ENCODE results near the gene PLD3. TPM values are rescaled to one million over a fixed set of nuclear protein-coding genes. Genes with fewer than 3 reads are reported as not detected.
A peak's percentile ranks its signal among the peaks of the same experiment; 100 is the strongest.
"Not testable (repeated sequence)": the region's sequence is repeated elsewhere in the genome, so short reads cannot be mapped to it uniquely, and the experiment has no call there.

Gene PLD3
- total and polyA plus RNA-seq, 5 experiments from 2014 or later, result 46.5 to 98.6 (median 87.5) TPM

DNA sequence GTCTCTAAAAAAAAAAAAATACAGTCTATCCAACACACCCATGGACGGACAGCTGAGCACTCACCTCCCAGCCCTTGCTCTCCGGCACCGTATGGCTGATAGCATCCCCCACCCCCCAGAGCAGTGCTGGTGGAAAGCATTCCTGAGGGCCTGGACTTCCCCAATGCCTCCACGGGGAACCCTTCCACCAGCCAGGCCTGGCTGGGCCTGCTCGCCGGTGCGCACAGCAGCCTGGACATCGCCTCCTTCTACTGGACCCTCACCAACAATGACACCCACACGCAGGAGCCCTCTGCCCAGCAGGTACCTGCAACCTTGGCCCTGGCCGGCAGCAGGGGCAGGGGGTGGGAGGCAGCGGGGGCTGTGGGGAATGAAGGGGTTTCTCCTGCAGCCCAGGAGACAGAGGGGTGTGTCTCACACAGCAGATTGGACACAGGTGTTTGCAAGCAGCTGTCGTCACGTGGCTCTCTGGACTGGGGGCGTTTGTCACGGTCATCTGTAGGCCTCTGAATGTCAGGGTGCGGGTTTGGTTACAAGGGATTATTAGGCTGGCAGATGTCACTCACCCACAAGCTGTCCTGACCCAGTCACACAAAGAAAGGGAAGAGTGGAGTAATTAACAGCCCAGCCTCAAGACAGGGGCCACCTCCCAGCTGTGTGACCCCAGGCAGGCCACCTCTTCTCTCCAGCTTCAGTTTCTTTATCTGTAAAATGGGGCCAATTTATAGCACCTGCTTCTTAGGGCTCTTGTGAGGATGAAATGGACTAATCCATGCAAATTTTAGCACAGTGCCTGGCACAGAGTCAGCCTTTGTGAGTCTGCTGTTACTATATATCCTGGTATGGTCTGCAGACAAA, 19.3 kb downstream of the PLD3 start:
- POLR2A ChIA-PET, result no interaction called here
- peaks cover 0 to 35% (median 6%) of the 10 kb centered on the region in 3 donors for H3K36me3 Mint-ChIP-seq
- ATAC-seq, result no peak
- H3K9me3 Mint-ChIP-seq, result no peaks in the 10 kb centered on the region
- no peak overlapping the region for H3K4me3 Mint-ChIP-seq
- H3K27ac Mint-ChIP-seq, result no peak overlapping the region
- no peak for DNase-seq
- H3K27me3 Mint-ChIP-seq, result no peaks in the 10 kb centered on the region
- peaks cover 6 to 18% (median 17%) of the 10 kb centered on the region in 4 donors for H3K4me1 Mint-ChIP-seq

DNA sequence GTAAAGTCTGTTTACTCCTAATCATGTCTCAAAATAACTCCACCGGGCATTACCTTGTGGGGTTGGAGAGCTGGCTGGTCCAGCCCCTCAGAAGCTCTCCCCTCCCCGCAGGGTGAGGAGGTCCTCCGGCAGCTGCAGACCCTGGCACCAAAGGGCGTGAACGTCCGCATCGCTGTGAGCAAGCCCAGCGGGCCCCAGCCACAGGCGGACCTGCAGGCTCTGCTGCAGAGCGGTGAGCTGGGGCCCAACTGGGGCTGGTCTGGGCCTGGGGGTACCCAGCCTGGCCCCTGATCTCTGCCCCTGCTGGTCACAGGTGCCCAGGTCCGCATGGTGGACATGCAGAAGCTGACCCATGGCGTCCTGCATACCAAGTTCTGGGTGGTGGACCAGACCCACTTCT, 21.3 kb downstream of the PLD3 start:
- ATAC-seq, result no peak
- Mint-ChIP-seq H3K4me3 (no peak overlapping the region), H3K9me3 (no peaks in the 10 kb centered on the region), H3K27me3 (no peaks in the 10 kb centered on the region), H3K36me3 (peaks cover 0 to 47% (median 6%) of the 10 kb centered on the region in 3 donors), H3K27ac (peak overlapping the region in 1 of 10 donors; percentile 78), H3K4me1 (peaks cover 7 to 16% (median 9%) of the 10 kb centered on the region in 4 donors)
- DNase-seq, result no peak
- POLR2A ChIA-PET, result interaction anchor here (1.0 kb wide), 1 partner anchor 22 kb away, joined by 3 read pairs; no protein-coding TSS in a partner anchor

DNA sequence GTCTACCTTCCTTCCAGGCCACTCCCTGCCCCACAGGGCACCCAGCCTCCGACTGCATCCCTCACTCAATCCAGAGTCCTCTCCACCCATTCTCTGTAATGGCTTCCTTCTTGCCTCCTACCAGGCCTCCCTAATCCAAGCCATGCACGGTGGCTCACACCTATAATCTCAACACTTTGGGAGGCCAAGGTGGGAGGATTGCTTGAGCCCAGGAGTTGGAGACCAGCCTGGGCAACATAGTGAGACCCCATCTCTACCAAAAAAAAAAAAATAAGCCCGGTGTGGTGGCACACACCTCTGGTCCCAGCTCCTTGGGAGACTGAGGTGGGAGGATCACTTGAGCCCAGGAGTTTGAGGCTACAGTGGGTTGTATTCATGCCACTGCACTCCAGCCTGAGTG, 21.8 kb downstream of the PLD3 start:
- peaks cover 2 to 17% (median 9%) of the 10 kb centered on the region in 4 donors for H3K4me1 Mint-ChIP-seq
- H3K36me3 Mint-ChIP-seq, result peaks cover 0 to 52% (median 9%) of the 10 kb centered on the region in 3 donors
- POLR2A ChIA-PET, result interaction anchor here (1.0 to 1.5 kb wide), 2 partner anchors 10 to 23 kb away, joined by 3 to 4 read pairs; no protein-coding TSS in a partner anchor
- not testable (repeated sequence) for H3K9me3 Mint-ChIP-seq, DNase-seq, H3K4me3 Mint-ChIP-seq, H3K27me3 Mint-ChIP-seq, ATAC-seq
- peak overlapping the region in 1 of 10 donors; percentile 78 for H3K27ac Mint-ChIP-seq

DNA sequence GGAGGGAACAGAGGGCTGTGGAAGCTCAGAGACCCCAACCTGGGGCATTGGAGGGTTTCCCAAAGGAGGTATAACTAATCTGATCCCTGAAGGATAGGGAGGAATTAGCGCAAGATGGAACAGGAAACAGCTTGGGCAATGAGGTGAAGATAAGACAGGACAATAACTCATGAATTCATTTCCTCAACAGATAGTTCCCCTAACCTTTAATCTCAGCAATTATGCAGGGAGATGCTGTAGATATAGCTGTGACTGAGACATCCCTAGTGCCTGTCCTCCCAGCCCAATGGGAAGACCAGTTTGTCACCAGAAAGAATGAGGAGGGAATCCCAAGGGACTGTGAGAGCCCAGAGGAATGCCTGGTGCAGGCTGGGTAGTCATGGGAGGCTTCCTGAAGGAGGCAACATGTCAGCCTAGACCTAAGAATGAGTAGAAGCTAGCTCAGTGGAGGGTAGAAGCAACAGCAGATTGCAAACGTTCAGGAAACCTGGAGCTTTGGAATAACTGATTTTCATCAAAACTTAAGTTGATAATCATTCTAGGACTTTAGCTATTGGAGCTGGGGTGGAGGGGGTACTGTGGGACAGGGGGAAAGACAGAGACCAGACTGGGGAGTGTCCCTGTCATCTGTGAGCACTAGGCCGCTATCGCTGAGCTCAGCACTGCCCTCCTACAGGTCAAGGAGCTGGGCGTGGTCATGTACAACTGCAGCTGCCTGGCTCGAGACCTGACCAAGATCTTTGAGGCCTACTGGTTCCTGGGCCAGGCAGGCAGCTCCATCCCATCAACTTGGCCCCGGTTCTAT, 22.7 kb downstream of the PLD3 start:
- POLR2A ChIA-PET, result interaction anchor here (0.6 to 1.5 kb wide), 3 partner anchors 9 to 66 kb away, joined by 3 to 4 read pairs (median 3); no protein-coding TSS in a partner anchor
- peaks cover 0 to 15% (median 8%) of the 10 kb centered on the region in 4 donors for H3K4me1 Mint-ChIP-seq
- H3K27me3 Mint-ChIP-seq, result no peaks in the 10 kb centered on the region
- DNase-seq (no peak), ATAC-seq (no peak)
- H3K9me3 Mint-ChIP-seq, result no peaks in the 10 kb centered on the region
- H3K36me3 Mint-ChIP-seq, result peaks cover 0 to 57% (median 10%) of the 10 kb centered on the region in 3 donors
- peak overlapping the region in 1 of 10 donors; percentile 11 for H3K27ac Mint-ChIP-seq
- no peak overlapping the region for H3K4me3 Mint-ChIP-seq

DNA sequence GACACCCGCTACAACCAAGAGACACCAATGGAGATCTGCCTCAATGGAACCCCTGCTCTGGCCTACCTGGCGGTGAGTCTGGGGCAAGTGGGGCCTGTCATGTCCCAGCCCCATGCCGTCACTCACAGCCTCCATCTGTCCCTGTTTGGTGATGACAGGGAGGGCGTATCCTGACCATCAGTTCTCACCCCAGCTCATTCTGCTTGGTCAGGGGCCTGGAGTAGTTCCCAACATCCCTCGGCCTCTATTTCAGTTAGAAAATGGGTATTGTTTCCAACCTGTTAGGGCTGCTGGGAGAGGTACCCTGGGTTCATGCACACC, 23.3 kb downstream of the PLD3 start:
- H3K36me3 Mint-ChIP-seq, result peaks cover 0 to 57% (median 11%) of the 10 kb centered on the region in 3 donors
- no peak overlapping the region for H3K4me3 Mint-ChIP-seq
- ATAC-seq, result no peak

DNA sequence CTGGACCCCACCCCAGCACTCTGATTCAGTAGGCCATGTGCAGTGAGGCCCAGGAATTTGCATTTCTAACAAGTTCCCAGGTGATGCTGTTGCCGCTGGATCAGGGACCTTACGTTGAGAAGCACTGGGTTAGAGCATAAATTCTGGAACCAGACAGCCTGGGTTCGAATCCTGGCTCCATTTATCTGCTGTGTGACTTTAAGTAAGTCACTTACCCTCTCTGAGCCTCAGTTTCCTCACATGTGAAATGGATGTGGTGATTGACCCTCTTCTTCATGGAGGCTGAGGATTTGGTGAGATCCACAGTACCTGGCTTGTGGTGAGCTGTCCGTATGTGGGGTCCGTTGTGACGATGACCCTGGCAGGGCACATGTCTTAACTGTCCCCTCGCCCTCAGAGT, 25.6 kb downstream of the PLD3 start:
- no peak for ATAC-seq
- no peaks in the 10 kb centered on the region for H3K9me3 Mint-ChIP-seq
- no peak for DNase-seq
- POLR2A ChIA-PET, result interaction anchor here (0.6 kb wide), 1 partner anchor 26 kb away, joined by 4 read pairs; no protein-coding TSS in a partner anchor
- H3K4me1 Mint-ChIP-seq, result peaks cover 0 to 13% (median 8%) of the 10 kb centered on the region in 4 donors
- H3K27ac Mint-ChIP-seq, result no peak overlapping the region
- H3K27me3 Mint-ChIP-seq, result no peaks in the 10 kb centered on the region
- peaks cover 0 to 48% (median 10%) of the 10 kb centered on the region in 3 donors for H3K36me3 Mint-ChIP-seq
- H3K4me3 Mint-ChIP-seq, result no peak overlapping the region

More for the DNA sequence above, 23.3 kb downstream of the PLD3 start:
- no peak for DNase-seq
- Mint-ChIP-seq H3K27ac (no peak overlapping the region), H3K9me3 (no peaks in the 10 kb centered on the region), H3K4me1 (peaks cover 0 to 15% (median 8%) of the 10 kb centered on the region in 4 donors), H3K27me3 (no peaks in the 10 kb centered on the region)
- POLR2A ChIA-PET, result interaction anchor here (0.6 to 1.5 kb wide), 2 partner anchors 8 to 66 kb away, joined by 3 to 4 read pairs; no protein-coding TSS in a partner anchor

DNA sequence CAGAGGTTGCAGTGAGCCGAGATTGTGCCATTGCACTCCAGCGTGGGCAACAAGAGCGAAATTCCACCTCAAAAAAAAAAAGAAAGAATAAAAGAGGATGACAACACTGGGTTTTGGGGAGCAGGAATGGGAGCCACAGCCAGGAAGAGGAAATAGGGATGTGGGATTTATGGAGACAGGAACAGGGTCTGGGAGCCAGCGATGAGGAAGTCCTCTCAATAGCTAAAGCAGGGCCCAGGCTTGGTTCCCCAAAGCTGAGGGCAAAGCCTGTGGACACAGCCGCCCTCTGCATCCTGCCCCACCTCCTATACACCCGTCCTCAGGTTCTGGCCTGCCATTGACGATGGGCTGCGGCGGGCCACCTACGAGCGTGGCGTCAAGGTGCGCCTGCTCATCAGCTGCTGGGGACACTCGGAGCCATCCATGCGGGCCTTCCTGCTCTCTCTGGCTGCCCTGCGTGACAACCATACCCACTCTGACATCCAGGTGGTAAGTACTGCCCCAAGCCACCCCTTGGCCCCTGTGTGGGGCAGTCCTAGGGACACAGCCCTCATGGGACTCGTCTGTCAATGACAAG, 27.9 kb downstream of the PLD3 start:
- Mint-ChIP-seq H3K36me3 (peaks cover 0 to 40% (median 8%) of the 10 kb centered on the region in 3 donors), H3K4me1 (peaks cover 0 to 13% (median 7%) of the 10 kb centered on the region in 4 donors), H3K27me3 (no peaks in the 10 kb centered on the region), H3K27ac (peak overlapping the region in 4 of 10 donors; percentile 19 to 65 (median 47)), H3K9me3 (no peaks in the 10 kb centered on the region), H3K4me3 (no peak overlapping the region)
- POLR2A ChIA-PET, result no interaction called here
- ATAC-seq (no peak), DNase-seq (no peak)

DNA sequence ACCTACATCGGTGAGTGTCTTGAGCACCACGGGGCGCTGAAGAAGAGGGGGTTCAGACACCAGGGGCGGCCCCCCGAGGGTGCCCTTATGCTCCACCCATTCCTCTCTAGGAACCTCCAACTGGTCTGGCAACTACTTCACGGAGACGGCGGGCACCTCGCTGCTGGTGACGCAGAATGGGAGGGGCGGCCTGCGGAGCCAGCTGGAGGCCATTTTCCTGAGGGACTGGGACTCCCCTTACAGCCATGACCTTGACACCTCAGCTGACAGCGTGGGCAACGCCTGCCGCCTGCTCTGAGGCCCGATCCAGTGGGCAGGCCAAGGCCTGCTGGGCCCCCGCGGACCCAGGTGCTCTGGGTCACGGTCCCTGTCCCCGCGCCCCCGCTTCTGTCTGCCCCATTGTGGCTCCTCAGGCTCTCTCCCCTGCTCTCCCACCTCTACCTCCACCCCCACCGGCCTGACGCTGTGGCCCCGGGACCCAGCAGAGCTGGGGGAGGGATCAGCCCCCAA, 29.4 kb downstream of the PLD3 start:
- ATAC-seq (no peak), DNase-seq (no peak)
- H3K27me3 Mint-ChIP-seq, result no peaks in the 10 kb centered on the region
- no peak overlapping the region for H3K4me3 Mint-ChIP-seq
- no peaks in the 10 kb centered on the region for H3K9me3 Mint-ChIP-seq
- peaks cover 0 to 13% (median 7%) of the 10 kb centered on the region in 4 donors for H3K4me1 Mint-ChIP-seq
- POLR2A ChIA-PET, result no interaction called here
- peak overlapping the region in 1 of 10 donors; percentile 74 for H3K27ac Mint-ChIP-seq
- H3K36me3 Mint-ChIP-seq, result peaks cover 0 to 32% (median 8%) of the 10 kb centered on the region in 3 donors

DNA sequence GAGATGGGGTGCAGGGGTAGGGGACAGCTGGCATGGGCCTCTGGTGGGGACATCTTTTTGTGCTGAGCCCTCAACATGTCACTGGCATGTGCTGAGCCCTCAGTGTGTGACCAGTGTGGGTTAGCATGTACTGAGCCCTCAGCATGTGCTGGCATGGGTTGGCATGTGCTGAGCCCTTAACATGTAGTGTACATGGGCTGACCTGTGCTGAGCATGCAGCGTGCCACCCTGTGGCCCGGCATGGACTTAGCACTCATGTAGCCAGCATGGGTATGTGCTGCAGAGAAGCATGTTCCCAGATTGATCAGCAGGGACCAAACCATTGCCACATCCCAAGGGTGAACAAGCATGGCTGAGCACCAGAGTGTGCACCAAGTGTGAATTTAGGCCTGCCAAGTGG, 30.0 kb downstream of the PLD3 start:
- peaks cover 0 to 13% (median 7%) of the 10 kb centered on the region in 4 donors for H3K4me1 Mint-ChIP-seq
- no peak for ATAC-seq
- no peak overlapping the region for H3K4me3 Mint-ChIP-seq
- no peaks in the 10 kb centered on the region for H3K9me3 Mint-ChIP-seq
- POLR2A ChIA-PET, result no interaction called here
- H3K36me3 Mint-ChIP-seq, result peaks cover 0 to 26% (median 8%) of the 10 kb centered on the region in 3 donors
- H3K27me3 Mint-ChIP-seq, result no peaks in the 10 kb centered on the region
- peak overlapping the region in 1 of 10 donors; percentile 56 for H3K27ac Mint-ChIP-seq
- no peak for DNase-seq

DNA sequence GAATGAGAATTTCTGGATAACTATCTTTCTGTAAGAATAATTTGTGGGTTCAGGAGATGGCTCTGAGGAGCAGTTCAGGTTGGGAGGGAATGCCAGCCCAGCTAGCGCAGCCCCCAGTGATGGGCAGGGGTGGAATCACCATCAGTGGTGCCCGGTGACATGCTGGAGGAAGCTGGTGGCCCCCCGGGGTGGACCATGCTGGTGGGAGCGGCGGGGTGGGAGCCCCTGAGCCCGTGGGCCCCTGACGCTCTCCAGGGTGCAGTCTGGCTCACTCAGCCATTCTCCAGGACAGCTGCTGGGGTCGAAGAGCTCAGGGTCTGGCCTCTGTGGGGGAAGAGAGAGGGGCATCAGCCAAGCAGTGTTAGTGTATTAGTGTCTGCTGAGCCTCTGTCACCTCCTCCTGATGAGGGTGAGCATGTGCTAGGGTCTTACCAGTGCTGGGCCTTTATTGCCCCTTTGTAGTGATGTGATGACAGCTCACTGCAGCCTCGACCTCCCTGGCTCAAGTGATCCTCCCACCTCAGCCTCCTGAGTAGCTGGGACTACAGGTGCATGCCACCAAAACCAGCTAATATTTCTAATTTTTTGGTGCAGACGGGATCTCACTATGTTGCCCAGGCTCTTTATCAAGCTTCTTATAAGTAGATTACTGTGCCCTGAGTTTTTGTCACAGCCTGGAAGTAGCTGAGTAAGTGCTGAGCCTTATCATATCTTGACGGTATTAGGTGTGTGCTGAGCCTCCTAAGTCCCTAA, 31.1 kb downstream of the PLD3 start:
- DNase-seq (no peak), ATAC-seq (no peak)
- no peak overlapping the region for H3K4me3 Mint-ChIP-seq
- H3K27ac Mint-ChIP-seq, result peak overlapping the region in 1 of 10 donors; percentile 14
- POLR2A ChIA-PET, result interaction anchor here (0.9 kb wide), 1 partner anchor 9 kb away, joined by 4 read pairs; no protein-coding TSS in a partner anchor
- H3K27me3 Mint-ChIP-seq, result no peaks in the 10 kb centered on the region
- peaks cover 0 to 6% (median 4%) of the 10 kb centered on the region in 4 donors for H3K4me1 Mint-ChIP-seq
- H3K9me3 Mint-ChIP-seq, result no peaks in the 10 kb centered on the region
- peaks cover 0 to 18% (median 8%) of the 10 kb centered on the region in 3 donors for H3K36me3 Mint-ChIP-seq

DNA sequence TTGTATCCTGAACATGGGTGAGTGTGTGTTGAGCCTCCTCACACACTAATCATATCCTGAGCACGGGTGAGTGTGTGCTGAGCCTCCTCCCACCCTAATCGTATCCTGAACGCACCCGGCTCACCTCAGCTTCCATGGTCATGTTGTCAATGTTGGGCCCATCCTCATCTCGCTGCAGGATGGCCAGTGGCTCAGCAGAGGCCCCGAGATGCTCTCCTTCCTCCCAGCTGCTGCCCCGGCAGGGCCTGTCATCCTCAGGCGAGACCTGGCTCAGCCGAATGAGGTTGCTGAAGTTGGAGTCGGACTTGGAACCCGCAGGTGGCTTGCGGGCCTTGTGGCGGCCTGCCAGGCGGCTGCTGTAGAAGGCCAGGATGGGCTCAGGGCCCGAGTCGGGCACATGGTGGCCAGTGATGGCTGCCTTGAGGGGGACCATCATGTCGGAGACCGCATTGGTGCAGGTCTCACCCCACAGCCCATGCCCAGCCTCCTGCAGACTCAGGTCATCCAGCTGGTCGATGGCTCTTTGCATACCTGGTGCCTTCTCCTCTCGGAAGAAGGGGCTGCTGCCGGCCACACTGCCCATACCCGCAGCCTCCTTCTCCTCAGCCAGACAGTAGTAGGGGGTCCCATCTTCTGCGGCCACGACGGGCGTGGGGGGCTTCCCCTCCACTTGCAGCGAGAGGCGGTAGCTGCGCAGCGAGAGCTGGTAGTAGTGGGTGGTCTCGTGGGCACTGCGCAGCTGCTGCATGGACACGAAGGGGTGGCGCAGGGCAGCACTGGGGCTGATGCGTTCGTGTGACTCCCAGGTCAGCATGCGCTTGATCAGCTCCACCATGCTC, 31.9 kb downstream of the PLD3 start:
- POLR2A ChIA-PET, result interaction anchor here (0.6 to 0.9 kb wide), 2 partner anchors 9 to 240 kb away, joined by 4 read pairs; no protein-coding TSS in a partner anchor
- Mint-ChIP-seq H3K9me3 (no peaks in the 10 kb centered on the region), H3K4me3 (no peak overlapping the region), H3K4me1 (peaks cover 0 to 3% (median 0%) of the 10 kb centered on the region in 4 donors), H3K27me3 (no peaks in the 10 kb centered on the region), H3K36me3 (peaks cover 0 to 12% (median 5%) of the 10 kb centered on the region in 3 donors), H3K27ac (peak overlapping the region in 1 of 10 donors; percentile 14)
- DNase-seq, result no peak
- ATAC-seq, result no peak
